Esophagus (tissue), 2 donors: ENCODE results near the gene UGT2B10. TPM values are rescaled to one million over a fixed set of nuclear protein-coding genes. Genes with fewer than 3 reads are reported as not detected.
"Not testable (repeated sequence)": the region's sequence is repeated elsewhere in the genome, so short reads cannot be mapped to it uniquely, and the experiment has no call there.

Experiments used
- H3K27ac ChIP-seq, 2 donors: one replicate each; pipeline ENCODE4 v1.5.1; 2013; ENCODE audit warnings: low read depth in 2 of 2, mild to moderate bottlenecking in 2 of 2, inconsistent platforms in 1 of 2, low read length in 1 of 2, moderate library complexity in 1 of 2
- H3K27me3 ChIP-seq, 2 donors: one replicate each; pipeline ENCODE4 v1.6.1; 2013; ENCODE audit warnings: low read length in 2 of 2, control low read depth in 1 of 2, mild to moderate bottlenecking in 1 of 2; ENCODE audit not compliant: insufficient read depth in 2 of 2, control insufficient read depth in 1 of 2
- H3K36me3 ChIP-seq, 2 donors: one replicate each; pipeline ENCODE4 v1.6.1; 2013; ENCODE audit warnings: low read length in 1 of 2; ENCODE audit not compliant: control insufficient read depth in 2 of 2, insufficient read depth in 2 of 2
- H3K4me1 ChIP-seq, 2 donors: one replicate each; pipeline ENCODE4 v1.6.1; 2013; ENCODE audit warnings: low read length in 1 of 2; ENCODE audit not compliant: control insufficient read depth in 2 of 2, insufficient read depth in 2 of 2
- H3K4me3 ChIP-seq, 2 donors: one replicate each; pipeline ENCODE4 v1.5.1; 2013; ENCODE audit warnings: low read length in 2 of 2, mild to moderate bottlenecking in 2 of 2, low read depth in 1 of 2, moderate library complexity in 1 of 2
- H3K9me3 ChIP-seq, 2 donors: one replicate each; pipeline ENCODE4 v1.6.1; 2013; ENCODE audit warnings: mild to moderate bottlenecking in 2 of 2, low read depth in 1 of 2, low read length in 1 of 2, moderate library complexity in 1 of 2; ENCODE audit not compliant: control insufficient read depth in 2 of 2, insufficient read depth in 1 of 2
- WGBS, 2 donors: extraction: QIAGEN DNeasy Blood & Tissue Kit; methylation state at CpG; one replicate each; pipeline ENCODE4 v1.1.7; 2013; 5-methylcytosine and 5-hydroxymethylcytosine counted together
- polyA plus RNA-seq, 2 donors: library from polyadenylated mRNA; stranded (reverse); fragments of 200-250 nt; gene quantifications; one replicate each; pipeline ENCODE4 v1.2.3, GENCODE V29; 2013
- donor health status: healthy with polysubstance abuse.
- donor health status: Bipolar disorder and iron deficiency.

Gene UGT2B10
- polyA plus RNA-seq, result not detected

- not testable (repeated sequence) for H3K27me3 ChIP-seq
Measured at GRCh38 chr4:68815617-68816409, at the start of gene UGT2B10. UGT2B10 (plus strand) TSS chr4:68815994; CDS start chr4:68816020, 26 bp downstream.

DNA sequence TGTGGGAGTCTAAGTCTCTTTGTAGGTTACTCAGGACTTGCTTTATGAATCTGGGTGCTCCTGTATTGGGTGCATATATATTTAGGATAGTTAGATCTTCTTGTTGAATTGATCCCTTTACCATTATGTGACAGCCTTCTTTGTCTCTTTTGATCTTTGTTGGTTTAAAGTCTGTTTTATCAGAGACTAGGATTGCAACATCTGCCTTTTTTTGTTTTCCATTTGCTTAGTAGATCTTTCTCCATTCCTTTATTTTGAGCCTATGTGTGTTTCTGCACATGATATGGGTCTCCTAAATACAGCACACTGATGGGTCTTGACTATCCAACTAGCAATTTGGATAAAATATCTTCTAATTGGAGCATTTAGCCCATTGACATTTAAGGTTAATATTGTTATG lies 44.0 kb upstream of the UGT2B10 start:
- not testable (repeated sequence) for H3K27me3 ChIP-seq, H3K36me3 ChIP-seq, H3K4me3 ChIP-seq, H3K9me3 ChIP-seq, H3K27ac ChIP-seq, H3K4me1 ChIP-seq

More at GRCh38 chr4:68815617-68816409, at the start of gene UGT2B10:
- not testable (repeated sequence) for H3K4me3 ChIP-seq, H3K36me3 ChIP-seq, H3K27ac ChIP-seq, H3K9me3 ChIP-seq, H3K4me1 ChIP-seq
- WGBS, 2 donors, result 44 to 50% methylated on average over 4 of the region's 4 CpGs

GRCh38 chr4:68773699-68774098 lies 42.1 kb upstream of the UGT2B10 start:
- no peaks in the 10 kb centered on the region for H3K4me1 ChIP-seq
- H3K4me3 ChIP-seq, result no peak overlapping the region
- no peak overlapping the region for H3K27ac ChIP-seq
- no peaks in the 10 kb centered on the region for H3K36me3 ChIP-seq
- H3K9me3 ChIP-seq, result no peaks in the 10 kb centered on the region
- no peaks in the 10 kb centered on the region for H3K27me3 ChIP-seq
- WGBS, 2 donors, result 88 to 89% methylated on average over 5 of the region's 5 CpGs

DNA sequence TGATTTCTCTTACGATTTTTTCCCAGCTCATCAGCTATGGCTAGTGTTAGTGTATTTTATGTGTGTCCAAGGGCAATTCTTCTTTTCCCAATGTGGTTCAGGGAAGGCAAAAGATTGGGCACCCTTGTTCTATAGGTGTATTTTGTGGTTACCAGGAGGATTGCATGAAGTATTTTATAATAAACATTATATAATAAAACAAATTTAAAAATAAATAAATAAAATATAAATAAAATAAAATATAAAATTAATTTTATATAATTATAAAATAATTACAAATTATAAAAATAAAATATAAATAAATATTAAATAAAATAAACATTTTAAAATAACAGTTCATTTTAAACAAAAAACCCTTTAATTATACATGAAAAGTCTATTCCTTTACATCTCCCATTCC lies 35.6 kb upstream of the UGT2B10 start:
- no peaks in the 10 kb centered on the region for H3K4me1 ChIP-seq
- peaks cover 0 to 2% of the 10 kb centered on the region in 2 donors for H3K27me3 ChIP-seq
- no peaks in the 10 kb centered on the region for H3K9me3 ChIP-seq
- no peak overlapping the region for H3K27ac ChIP-seq
- H3K4me3 ChIP-seq, result no peak overlapping the region
- no peaks in the 10 kb centered on the region for H3K36me3 ChIP-seq
- WGBS, 2 donors, result 68 to 79% methylated on average over 1 of the region's 1 CpG

DNA sequence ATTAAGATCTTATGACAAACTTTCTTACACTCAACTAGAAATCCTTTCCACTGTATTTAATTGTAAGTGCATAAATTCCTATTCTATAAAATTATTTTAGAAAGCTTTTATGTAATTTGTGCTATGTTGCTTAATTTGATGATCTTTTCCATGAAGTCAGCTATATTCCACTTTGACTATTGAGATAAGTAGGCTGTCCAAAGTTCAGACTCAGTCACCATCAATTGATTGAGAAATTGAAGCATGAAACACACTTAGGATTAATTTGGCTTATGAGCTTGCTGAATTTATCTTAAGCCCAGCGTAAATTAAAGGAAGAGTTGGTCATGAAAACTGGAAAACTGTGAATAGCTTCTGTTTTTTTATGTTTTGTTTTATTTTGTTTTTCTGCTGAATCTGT lies 18.7 kb upstream of the UGT2B10 start:
- H3K27ac ChIP-seq, result no peak overlapping the region
- H3K4me1 ChIP-seq, result no peaks in the 10 kb centered on the region
- H3K36me3 ChIP-seq, result no peaks in the 10 kb centered on the region
- no peaks in the 10 kb centered on the region for H3K9me3 ChIP-seq
- no peaks in the 10 kb centered on the region for H3K27me3 ChIP-seq
- WGBS, 2 donors, result 59 to 72% methylated on average over 1 of the region's 1 CpG
- H3K4me3 ChIP-seq, result no peak overlapping the region

- Histone ChIP-seq H3K27ac (no peak overlapping the region), H3K4me3 (no peak overlapping the region), H3K9me3 (no peaks in the 10 kb centered on the region), H3K4me1 (no peaks in the 10 kb centered on the region), H3K27me3 (no peaks in the 10 kb centered on the region), H3K36me3 (no peaks in the 10 kb centered on the region)
- WGBS, 2 donors, result 42 to 44% methylated on average over 3 of the region's 3 CpGs
Measured at GRCh38 chr4:68797618-68798017, 18.2 kb upstream of the UGT2B10 start.

GRCh38 chr4:68803013-68803412 lies 12.8 kb upstream of the UGT2B10 start:
- Histone ChIP-seq H3K4me3 (no peak overlapping the region), H3K36me3 (no peaks in the 10 kb centered on the region), H3K27me3 (no peaks in the 10 kb centered on the region), H3K9me3 (peaks cover 0 to 5% of the 10 kb centered on the region in 2 donors), H3K27ac (no peak overlapping the region), H3K4me1 (no peaks in the 10 kb centered on the region)
- 91 to 97% methylated on average over 4 of the region's 4 CpGs for WGBS, 2 donors

GRCh38 chr4:68808060-68808459 lies 7.7 kb upstream of the UGT2B10 start:
- no peaks in the 10 kb centered on the region for H3K27me3 ChIP-seq
- H3K9me3 ChIP-seq, result peaks cover 0 to 5% of the 10 kb centered on the region in 2 donors
- no peaks in the 10 kb centered on the region for H3K4me1 ChIP-seq
- H3K4me3 ChIP-seq, result no peak overlapping the region
- H3K36me3 ChIP-seq, result no peaks in the 10 kb centered on the region
- H3K27ac ChIP-seq, result no peak overlapping the region
- 50 to 56% methylated on average over 2 of the region's 2 CpGs for WGBS, 2 donors

DNA sequence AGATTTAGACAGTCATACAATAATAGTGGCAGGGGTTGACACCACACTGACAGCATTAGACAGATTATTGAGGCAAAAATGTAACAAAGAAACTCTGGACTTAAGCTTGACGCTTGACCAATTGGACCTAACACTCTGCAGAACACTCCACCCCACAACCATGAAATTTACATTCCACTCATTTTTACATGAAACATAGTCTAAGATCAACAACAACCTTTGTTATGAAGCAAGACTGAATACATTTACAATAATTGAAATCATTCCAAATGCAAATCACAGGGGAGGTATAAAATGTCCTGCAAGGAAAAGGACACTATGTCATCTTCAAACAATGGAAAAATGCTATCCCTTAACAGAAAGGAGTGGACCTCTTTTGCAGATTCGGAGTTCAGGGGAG lies 4.9 kb upstream of the UGT2B10 start:
- H3K4me3 ChIP-seq, result no peak overlapping the region
- 83 to 85% methylated on average over 2 of the region's 2 CpGs for WGBS, 2 donors
- H3K27me3 ChIP-seq, result no peaks in the 10 kb centered on the region
- no peaks in the 10 kb centered on the region for H3K36me3 ChIP-seq
- H3K9me3 ChIP-seq, result peaks cover 0 to 5% of the 10 kb centered on the region in 2 donors
- H3K27ac ChIP-seq, result no peak overlapping the region
- H3K4me1 ChIP-seq, result no peaks in the 10 kb centered on the region
